ENCODE data around the gene HTATSF1.

HTATSF1 gene

GRCh38 chrX:136497556-136498052, at the start of gene HTATSF1:
TSS of gene HTATSF1 (plus strand) at chrX:136497592. CDS start at chrX:136497685, 93 bp downstream.
- no peak for DNase-seq (ENCODE audit: low read depth in 1 of 2, low spot score in 1 of 2)

- DNase-seq (ENCODE audit: low read depth in 1 of 2, low spot score in 1 of 2): no peak
These were observed 49.4 kb upstream of the HTATSF1 start for GRCh38 chrX:136447968-136448367.

- no peak for DNase-seq (ENCODE audit: low read depth in 1 of 2, low spot score in 1 of 2)
These were observed 47.2 kb upstream of the HTATSF1 start for GRCh38 chrX:136450050-136450830.

GRCh38 chrX:136452614-136453013, 44.8 kb upstream of the HTATSF1 start:
- DNase-seq (ENCODE audit: low read depth in 1 of 2, low spot score in 1 of 2): no peak

- DNase-seq (ENCODE audit: low read depth in 1 of 2, low spot score in 1 of 2): no peak
These were observed 44.3 kb upstream of the HTATSF1 start for GRCh38 chrX:136453114-136453513.

DNA sequence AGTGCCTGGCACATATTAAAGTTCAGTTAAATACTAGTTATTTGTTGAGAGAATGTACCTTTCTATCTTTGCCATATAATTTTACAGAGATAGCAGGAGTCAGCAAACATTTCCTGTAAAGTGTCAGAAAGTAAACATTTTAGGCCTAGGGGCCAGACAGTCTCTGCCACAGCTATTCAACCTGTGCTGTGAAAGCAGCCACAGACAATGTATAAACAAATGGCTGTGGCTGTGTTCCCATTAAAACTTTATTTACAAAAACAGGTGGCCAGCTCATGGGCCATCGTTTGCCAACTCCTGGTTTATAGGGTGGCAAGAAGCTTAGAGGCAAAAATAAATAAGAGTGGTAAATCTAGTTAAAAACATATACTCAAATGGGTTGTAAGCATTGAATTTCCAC, 43.6 kb upstream of the HTATSF1 start:
- no peak for DNase-seq (ENCODE audit: low read depth in 1 of 2, low spot score in 1 of 2)

GRCh38 chrX:136456133-136456532, 41.3 kb upstream of the HTATSF1 start:
- no peak for DNase-seq (ENCODE audit: low read depth in 1 of 2, low spot score in 1 of 2)

DNA sequence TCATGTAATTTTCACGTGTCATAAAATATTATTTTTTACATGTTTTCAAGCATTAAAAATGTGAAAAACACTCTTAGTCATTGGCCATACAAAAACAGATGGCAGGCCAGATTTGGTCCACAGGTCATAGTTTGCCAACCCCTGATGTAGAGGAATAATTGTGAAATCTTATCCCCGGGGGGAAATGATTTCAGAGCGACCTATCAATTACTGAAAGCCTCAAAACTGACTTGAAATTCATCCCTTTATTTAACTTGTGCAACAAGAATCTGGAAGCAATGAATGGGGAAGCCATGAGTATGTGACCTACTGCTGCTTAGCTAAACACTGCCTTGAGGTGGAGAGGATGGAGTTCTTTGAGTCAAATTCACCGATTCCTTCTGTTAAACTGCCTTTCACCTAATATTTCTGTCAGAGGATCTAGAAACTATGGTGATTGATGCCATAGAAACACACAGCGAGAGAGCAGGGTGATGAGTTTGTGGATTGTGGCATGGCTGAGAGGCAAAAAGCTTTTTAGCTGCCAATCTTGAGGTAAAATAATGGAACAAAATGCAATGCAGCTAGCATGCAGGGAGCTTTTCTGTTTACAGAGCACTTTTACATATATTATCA, 40.0 kb upstream of the HTATSF1 start:
- no peak for DNase-seq (ENCODE audit: low read depth in 1 of 2, low spot score in 1 of 2)

DNA sequence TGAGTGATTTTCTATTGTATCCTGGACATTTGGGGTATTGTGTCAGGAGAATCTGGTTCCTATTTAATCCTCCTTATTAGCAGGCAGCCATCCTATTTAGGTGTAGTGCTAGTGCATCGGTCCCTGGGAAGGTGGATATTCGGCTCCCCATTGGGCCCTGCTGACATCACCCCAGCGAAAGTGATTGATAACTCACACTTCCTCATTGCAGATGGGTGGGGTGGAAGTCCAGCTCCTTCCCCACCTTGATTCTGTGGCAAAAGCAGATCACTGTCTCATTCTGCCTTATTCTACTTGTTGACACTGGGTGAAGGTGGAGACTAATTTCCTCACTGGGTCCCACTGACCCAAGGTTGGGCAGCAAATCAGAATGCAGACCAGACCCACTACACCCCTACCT, 32.8 kb upstream of the HTATSF1 start:
- DNase-seq (ENCODE audit: low read depth in 1 of 2, low spot score in 1 of 2): no peak

- DNase-seq (ENCODE audit: low read depth in 1 of 2, low spot score in 1 of 2): no peak
These were observed 30.1 kb upstream of the HTATSF1 start for GRCh38 chrX:136467303-136467702.

- DNase-seq (ENCODE audit: low read depth in 1 of 2, low spot score in 1 of 2): no peak
These were observed 28.8 kb upstream of the HTATSF1 start for GRCh38 chrX:136468391-136469103.

DNA sequence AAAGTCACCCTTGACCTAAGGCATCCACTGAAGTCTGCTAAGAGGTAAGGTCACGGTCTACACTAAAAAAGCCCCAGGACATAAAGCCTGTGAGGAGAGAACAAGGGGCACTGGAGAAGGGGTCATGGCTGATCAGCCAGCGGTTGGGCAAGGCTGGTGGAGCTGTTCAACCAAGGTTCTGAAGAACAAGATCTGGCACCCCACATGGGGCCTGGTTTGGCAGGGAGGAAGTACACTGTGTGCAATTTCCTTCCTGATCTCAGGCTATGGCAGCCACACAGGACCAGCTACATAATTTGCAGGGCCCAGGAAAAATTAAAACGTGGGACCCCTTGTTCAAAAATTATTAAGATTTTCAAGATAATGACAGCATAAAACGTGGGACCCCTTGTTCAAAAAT, 23.7 kb upstream of the HTATSF1 start:
- no peak for DNase-seq (ENCODE audit: low read depth in 1 of 2, low spot score in 1 of 2)

GRCh38 chrX:136475236-136475635, 22.2 kb upstream of the HTATSF1 start:
- DNase-seq (ENCODE audit: low read depth in 1 of 2, low spot score in 1 of 2): no peak

DNA sequence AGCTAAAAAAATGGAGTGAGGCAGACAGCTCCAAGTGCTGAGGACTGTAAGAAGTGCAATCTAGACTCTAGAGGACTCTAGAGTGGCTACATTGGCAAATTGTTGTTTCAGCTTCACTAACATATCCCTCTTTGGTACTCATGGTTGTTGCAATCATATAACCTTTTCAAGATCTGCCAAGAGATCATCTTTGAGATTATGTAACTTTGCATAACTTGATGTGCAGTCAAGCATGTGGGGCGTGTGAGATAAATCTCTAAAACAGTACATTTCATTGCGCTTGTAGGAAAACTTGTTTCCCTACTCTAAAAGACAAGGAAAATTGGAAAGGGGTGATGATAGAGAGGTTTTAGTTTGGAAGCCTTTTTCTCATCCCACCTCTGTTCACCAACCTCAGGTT, 20.9 kb upstream of the HTATSF1 start:
- DNase-seq (ENCODE audit: low read depth in 1 of 2, low spot score in 1 of 2): no peak

DNA sequence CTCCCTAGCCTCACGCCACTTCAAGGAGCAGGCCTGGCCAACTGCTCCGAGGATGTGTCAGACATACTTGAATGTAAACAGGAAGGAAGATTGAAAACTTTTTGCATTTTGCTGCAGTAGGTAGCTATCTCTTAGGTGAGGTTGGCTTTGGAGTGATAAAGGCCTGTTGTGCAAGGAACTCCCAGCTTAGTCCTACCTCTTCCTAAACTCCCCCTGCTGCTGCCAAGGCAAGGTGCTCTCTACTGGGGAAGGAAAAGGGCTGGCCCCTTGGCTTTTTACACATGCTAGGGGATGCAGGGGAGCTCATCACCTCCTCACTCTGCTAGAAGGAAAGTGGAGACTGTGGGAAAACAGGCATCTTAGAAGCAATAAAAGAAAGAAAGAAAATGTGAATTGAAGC, 20.4 kb upstream of the HTATSF1 start:
- DNase-seq (ENCODE audit: low read depth in 1 of 2, low spot score in 1 of 2): no peak

GRCh38 chrX:136480383-136480782, 17.0 kb upstream of the HTATSF1 start:
- DNase-seq (ENCODE audit: low read depth in 1 of 2, low spot score in 1 of 2): no peak

GRCh38 chrX:136487647-136488046, 9.7 kb upstream of the HTATSF1 start, which contains the start of gene BRS3:
TSS of gene BRS3 (plus strand) at chrX:136487947. CDS start at chrX:136488115, 168 bp downstream.
- DNase-seq (ENCODE audit: low read depth in 1 of 2, low spot score in 1 of 2): no peak

DNA sequence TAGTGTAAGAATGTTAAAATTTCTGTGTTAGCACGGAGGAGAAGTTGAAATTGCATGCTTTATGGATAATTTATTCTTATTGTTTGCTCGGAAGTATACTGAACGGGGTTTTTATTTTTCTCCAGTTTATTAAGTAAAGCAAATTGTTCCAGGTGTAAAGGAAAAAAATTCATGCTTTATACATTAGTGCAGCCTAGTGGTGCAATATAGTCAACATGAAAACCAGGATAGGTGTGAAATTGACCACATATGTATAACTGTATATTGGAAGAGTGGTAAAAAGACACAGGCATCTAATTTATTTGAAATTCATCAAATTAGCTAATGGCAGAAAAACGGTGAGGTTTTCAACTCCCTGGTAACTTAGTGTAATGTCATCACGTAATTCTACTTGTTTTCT, 8.7 kb upstream of the HTATSF1 start:
- no peak for DNase-seq (ENCODE audit: low read depth in 1 of 2, low spot score in 1 of 2)

DNA sequence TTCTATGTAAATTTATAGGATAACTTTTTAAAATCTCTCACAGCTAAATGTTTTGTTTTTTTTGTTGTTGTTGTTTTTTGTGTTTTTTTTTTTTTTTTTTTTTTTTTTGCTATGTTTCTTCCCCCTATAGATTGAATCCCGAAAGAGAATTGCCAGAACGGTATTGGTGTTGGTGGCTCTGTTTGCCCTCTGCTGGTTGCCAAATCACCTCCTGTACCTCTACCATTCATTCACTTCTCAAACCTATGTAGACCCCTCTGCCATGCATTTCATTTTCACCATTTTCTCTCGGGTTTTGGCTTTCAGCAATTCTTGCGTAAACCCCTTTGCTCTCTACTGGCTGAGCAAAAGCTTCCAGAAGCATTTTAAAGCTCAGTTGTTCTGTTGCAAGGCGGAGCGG, 5.6 kb upstream of the HTATSF1 start:
- no peak for DNase-seq (ENCODE audit: low read depth in 1 of 2, low spot score in 1 of 2)

GRCh38 chrX:136493011-136493410, 4.4 kb upstream of the HTATSF1 start:
- DNase-seq (ENCODE audit: low read depth in 1 of 2, low spot score in 1 of 2): no peak

- no peak for DNase-seq (ENCODE audit: low read depth in 1 of 2, low spot score in 1 of 2)
These were observed 2.3 kb upstream of the HTATSF1 start for GRCh38 chrX:136495043-136495442.

DNA sequence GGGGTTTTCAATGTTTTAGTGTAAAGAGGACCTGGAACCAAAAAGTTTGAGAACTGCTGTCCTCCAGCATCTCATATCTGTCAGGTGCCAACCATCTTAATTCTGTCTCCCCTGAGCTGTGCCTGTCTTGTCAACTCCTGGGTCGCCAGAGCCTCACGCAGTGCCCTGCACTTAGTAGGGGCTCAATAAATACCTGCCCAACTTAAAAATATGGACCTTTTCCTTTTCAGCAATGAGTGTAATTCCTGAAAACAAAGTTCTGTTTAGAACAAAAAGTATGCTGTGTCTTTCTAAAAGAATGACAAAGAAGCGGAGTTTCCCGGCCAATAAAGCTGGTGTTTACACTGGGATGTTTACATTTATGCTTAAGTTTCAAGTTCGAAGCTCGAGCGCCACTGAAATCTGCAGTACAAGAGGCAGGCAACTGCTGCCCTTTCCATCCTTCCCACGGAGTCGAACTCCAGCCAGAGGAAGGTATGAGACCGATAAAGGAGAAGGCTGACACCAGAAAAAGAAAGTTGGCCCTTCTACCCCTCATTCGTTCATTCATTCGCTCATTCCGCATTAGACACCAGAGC, 1.1 kb upstream of the HTATSF1 start:
- DNase-seq (ENCODE audit: low read depth in 1 of 2, low spot score in 1 of 2): no peak

All from activated T-helper 1 cell treated with anti-CD3 and anti-CD28 coated beads, Interleukin-2, amount 50 U/mL, for 16 hours (primary cell).